WI38 (cell line): ENCODE results near the gene APPL2.

Experiments
- H3K4me3 ChIP-seq: 2 replicates; pipeline ENCODE4 v1.5.1; 2011; ENCODE audit warnings: low read depth, mild to moderate bottlenecking, control low read depth, low read length
- CTCF ChIP-seq: IDR thresholded peaks from 2 replicates; pipeline ENCODE4 v1.5.1; 2012; ENCODE audit warnings: low read depth, mild to moderate bottlenecking, control low read depth, low read length

Gene APPL2

DNA sequence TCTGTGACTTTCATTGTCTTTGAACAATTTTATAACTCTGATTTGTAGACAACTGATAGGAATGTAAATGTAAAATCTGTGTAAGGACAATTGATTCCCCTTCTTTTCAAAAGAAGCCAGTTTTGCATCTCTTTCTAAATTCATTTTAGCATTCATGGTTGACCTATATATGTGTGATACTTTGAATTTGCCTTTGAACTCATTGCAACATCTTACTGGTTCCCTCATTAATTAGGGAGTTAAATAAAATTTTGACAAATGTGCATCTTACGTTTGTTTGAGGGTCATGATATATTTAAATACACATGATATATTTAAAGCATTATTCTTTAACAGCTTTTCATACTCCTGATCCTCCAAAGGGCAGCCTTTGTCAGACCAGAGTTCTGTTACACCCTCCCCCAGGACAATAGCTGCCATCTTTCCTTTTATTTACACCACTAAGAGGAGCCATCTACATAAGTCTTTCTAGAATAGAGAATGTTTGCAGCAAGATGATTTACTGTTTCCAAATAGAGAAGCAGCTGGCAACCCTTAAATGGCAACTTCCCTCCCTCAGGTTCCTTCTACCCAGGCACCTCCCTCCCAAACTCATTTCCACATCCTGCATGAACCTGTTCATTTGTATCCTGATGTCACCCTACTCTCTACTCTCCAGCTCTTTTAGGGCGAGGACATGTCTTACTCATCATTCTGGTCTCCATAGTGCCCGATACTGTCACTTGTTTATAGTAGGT lies 40.2 kb upstream of the APPL2 start:
- no peak overlapping the region for H3K4me3 ChIP-seq
- no peak for TF ChIP-seq CTCF

- H3K4me3 ChIP-seq, result no peak overlapping the region
- no peak for TF ChIP-seq CTCF
Observed at GRCh38 chr12:105274571-105274970, 38.6 kb upstream of the APPL2 start.

GRCh38 chr12:105273601-105274000 lies 37.6 kb upstream of the APPL2 start:
- no peak overlapping the region for H3K4me3 ChIP-seq
- no peak for TF ChIP-seq CTCF

DNA sequence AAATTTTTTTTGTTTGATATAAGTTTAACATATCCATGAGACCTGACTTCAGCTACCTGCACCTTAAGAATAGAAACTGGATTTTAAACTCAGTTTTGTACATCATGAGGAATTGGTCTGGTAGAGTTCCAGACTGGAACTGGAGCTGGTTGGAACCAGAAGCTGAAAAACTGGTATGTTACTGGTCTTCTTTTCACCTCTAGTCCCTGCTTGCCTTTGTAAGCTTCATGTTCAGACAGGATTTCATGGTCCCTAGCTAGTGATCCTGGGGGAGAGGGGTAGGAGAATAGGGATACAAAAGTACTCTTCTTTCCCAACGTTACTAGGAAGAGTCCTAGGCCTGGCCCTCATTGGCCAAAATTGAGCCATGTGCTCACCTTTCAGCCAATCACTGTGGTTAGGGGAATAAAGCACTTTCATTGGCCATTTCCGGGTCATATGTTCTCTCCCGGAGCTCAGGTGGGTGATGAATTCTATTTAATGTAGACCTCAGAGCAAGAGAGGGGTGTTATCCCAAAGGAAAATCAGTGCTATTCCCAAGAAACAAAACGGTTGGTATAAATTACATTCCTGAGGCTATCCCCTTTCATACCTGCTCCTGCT lies 36.9 kb upstream of the APPL2 start:
- H3K4me3 ChIP-seq, result no peak overlapping the region
- TF ChIP-seq CTCF, result no peak

DNA sequence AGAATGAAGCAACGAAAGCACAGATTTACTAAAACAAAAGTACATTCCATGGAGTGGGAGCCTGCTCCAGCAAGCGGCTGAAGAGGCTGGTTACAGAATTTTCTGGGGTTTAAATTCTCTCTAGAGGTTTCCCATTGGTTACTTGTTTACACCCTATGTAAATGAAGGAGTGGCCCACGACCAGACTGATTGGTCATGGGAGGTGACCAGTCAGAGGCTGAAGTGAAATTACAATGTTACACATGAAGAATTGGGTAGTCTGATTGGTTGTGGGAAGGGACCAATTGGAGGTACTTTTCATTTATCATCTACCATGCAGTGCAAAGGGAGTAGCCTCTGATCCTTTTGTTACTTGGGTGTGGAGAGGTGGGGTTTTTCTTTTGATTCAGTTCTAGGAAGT lies 36.2 kb upstream of the APPL2 start:
- H3K4me3 ChIP-seq, result no peak overlapping the region
- TF ChIP-seq CTCF, result no peak

- no peak for TF ChIP-seq CTCF
Observed at GRCh38 chr12:105271364-105271763, 35.4 kb upstream of the APPL2 start.

GRCh38 chr12:105270671-105271255 lies 34.8 kb upstream of the APPL2 start:
- no peak for TF ChIP-seq CTCF
- no peak overlapping the region for H3K4me3 ChIP-seq

More at GRCh38 chr12:105271364-105271763, 35.4 kb upstream of the APPL2 start:
- no peak overlapping the region for H3K4me3 ChIP-seq
